Measurements from ENCODE around the gene RICTOR. TPM values are rescaled to one million over a fixed set of nuclear protein-coding genes. Genes with fewer than 3 reads are reported as not detected.
"Not testable (repeated sequence)": the region's sequence is repeated elsewhere in the genome, so short reads cannot be mapped to it uniquely, and the experiment has no call there.

RICTOR gene
- total and polyA plus RNA-seq, 4 donors, result 3.9 to 69.5 (median 31.7) TPM

- DNase-seq, result no peak
- Histone ChIP-seq H3K4me1 (ENCODE audit: control insufficient read depth in 1 of 2, insufficient read depth in 2 of 2, low read length in 2 of 2) (no peaks in the 10 kb centered on the region), H3K36me3 (ENCODE audit: control insufficient read depth in 1 of 2, insufficient read depth in 2 of 2, low read length in 1 of 2) (peaks cover 0 to under 1% of the 10 kb centered on the region in 2 donors), H3K9me3 (ENCODE audit: control insufficient read depth, low read length) (no peaks in the 10 kb centered on the region), H3K27ac (ENCODE audit: low read depth in 1 of 2, low read length in 2 of 2) (peak overlapping the region; percentile 65 to 96), H3K4me3 (ENCODE audit: low read length in 2 of 2) (no peak overlapping the region), H3K27me3 (ENCODE audit: control insufficient read depth in 1 of 2, insufficient read depth in 2 of 2, low read length in 1 of 2) (no peaks in the 10 kb centered on the region)
- WGBS, 2 donors, result 60 to 61% methylated on average over 4 of the region's 4 CpGs
- ATAC-seq (ENCODE audit: low FRiP score), result peak; percentile 79
- intact Hi-C loops (cut with DNase I), result loop anchor here (5.0 kb wide), 1 partner anchor 56 kb away; the partner anchor contains the start of gene RICTOR (in 2 of the 2)
These were observed 58.2 kb downstream of the RICTOR start for GRCh38 chr5:39015743-39016586.

- peak; percentile 85 for ATAC-seq (ENCODE audit: low FRiP score)
- Histone ChIP-seq H3K9me3 (ENCODE audit: control insufficient read depth, low read length) (no peaks in the 10 kb centered on the region), H3K27ac (ENCODE audit: low read depth in 1 of 2, low read length in 2 of 2) (no peak overlapping the region), H3K36me3 (ENCODE audit: control insufficient read depth in 1 of 2, insufficient read depth in 2 of 2, low read length in 1 of 2) (peaks cover 0 to 1% of the 10 kb centered on the region in 2 donors), H3K4me3 (ENCODE audit: low read length in 2 of 2) (no peak overlapping the region), H3K4me1 (ENCODE audit: control insufficient read depth in 1 of 2, insufficient read depth in 2 of 2, low read length in 2 of 2) (no peaks in the 10 kb centered on the region), H3K27me3 (ENCODE audit: control insufficient read depth in 1 of 2, insufficient read depth in 2 of 2, low read length in 1 of 2) (no peaks in the 10 kb centered on the region)
- 2 to 5% methylated on average over 2 of the region's 2 CpGs for WGBS, 2 donors
- intact Hi-C loops (cut with DNase I), result no loop called here
- DNase-seq, result no peak
These were observed 59.6 kb downstream of the RICTOR start for GRCh38 chr5:39014561-39014960.

GRCh38 chr5:39013938-39014337 lies 60.3 kb downstream of the RICTOR start:
- ATAC-seq (ENCODE audit: low FRiP score), result no peak
- no peak overlapping the region for H3K27ac ChIP-seq (ENCODE audit: low read depth in 1 of 2, low read length in 2 of 2)

GRCh38 chr5:39010958-39011357 lies 63.2 kb downstream of the RICTOR start:
- DNase-seq; intact Hi-C loops (cut with DNase I): not testable (repeated sequence)
- WGBS, 2 donors, result 97% methylated on average over 2 of the region's 2 CpGs

More at GRCh38 chr5:39013938-39014337, 60.3 kb downstream of the RICTOR start:
- H3K4me1 ChIP-seq (ENCODE audit: control insufficient read depth in 1 of 2, insufficient read depth in 2 of 2, low read length in 2 of 2), result no peaks in the 10 kb centered on the region
- intact Hi-C loops (cut with DNase I), result no loop called here
- no peaks in the 10 kb centered on the region for H3K9me3 ChIP-seq (ENCODE audit: control insufficient read depth, low read length)
- no peak for DNase-seq
- 78 to 81% methylated on average over 2 of the region's 2 CpGs for WGBS, 2 donors
- peaks cover 0 to 1% of the 10 kb centered on the region in 2 donors for H3K36me3 ChIP-seq (ENCODE audit: control insufficient read depth in 1 of 2, insufficient read depth in 2 of 2, low read length in 1 of 2)
- H3K27me3 ChIP-seq (ENCODE audit: control insufficient read depth in 1 of 2, insufficient read depth in 2 of 2, low read length in 1 of 2), result no peaks in the 10 kb centered on the region
- H3K4me3 ChIP-seq (ENCODE audit: low read length in 2 of 2), result no peak overlapping the region

GRCh38 chr5:39009981-39010380 lies 64.2 kb downstream of the RICTOR start:
- WGBS, 2 donors, result 97% methylated on average over 4 of the region's 4 CpGs
- intact Hi-C loops (cut with DNase I), result loop anchor here (5.0 kb wide), 2 partner anchors 67 to 72 kb away; no protein-coding TSS in a partner anchor

More at GRCh38 chr5:39010958-39011357, 63.2 kb downstream of the RICTOR start:
- H3K27me3 ChIP-seq (ENCODE audit: control insufficient read depth in 1 of 2, insufficient read depth in 2 of 2, low read length in 1 of 2); H3K4me1 ChIP-seq (ENCODE audit: control insufficient read depth in 1 of 2, insufficient read depth in 2 of 2, low read length in 2 of 2); H3K36me3 ChIP-seq (ENCODE audit: control insufficient read depth in 1 of 2, insufficient read depth in 2 of 2, low read length in 1 of 2); H3K9me3 ChIP-seq (ENCODE audit: control insufficient read depth, low read length); ATAC-seq (ENCODE audit: low FRiP score); H3K27ac ChIP-seq (ENCODE audit: low read depth in 1 of 2, low read length in 2 of 2); H3K4me3 ChIP-seq (ENCODE audit: low read length in 2 of 2): not testable (repeated sequence)

GRCh38 chr5:39009280-39009679 lies 64.9 kb downstream of the RICTOR start:
- H3K4me3 ChIP-seq (ENCODE audit: low read length in 2 of 2), result no peak overlapping the region
- no peak for DNase-seq
- ATAC-seq (ENCODE audit: low FRiP score), result no peak
- H3K27me3 ChIP-seq (ENCODE audit: control insufficient read depth in 1 of 2, insufficient read depth in 2 of 2, low read length in 1 of 2), result no peaks in the 10 kb centered on the region
- WGBS, 2 donors, result 97 to 99% methylated on average over 1 of the region's 1 CpG
- no peak overlapping the region for H3K27ac ChIP-seq (ENCODE audit: low read depth in 1 of 2, low read length in 2 of 2)
- no peaks in the 10 kb centered on the region for H3K9me3 ChIP-seq (ENCODE audit: control insufficient read depth, low read length)
- no peaks in the 10 kb centered on the region for H3K4me1 ChIP-seq (ENCODE audit: control insufficient read depth in 1 of 2, insufficient read depth in 2 of 2, low read length in 2 of 2)
- H3K36me3 ChIP-seq (ENCODE audit: control insufficient read depth in 1 of 2, insufficient read depth in 2 of 2, low read length in 1 of 2), result peaks cover 0 to 1% of the 10 kb centered on the region in 2 donors
- intact Hi-C loops (cut with DNase I), result loop anchor here (5.0 kb wide), 2 partner anchors 68 to 73 kb away; no protein-coding TSS in a partner anchor

More at GRCh38 chr5:39009981-39010380, 64.2 kb downstream of the RICTOR start:
- H3K36me3 ChIP-seq (ENCODE audit: control insufficient read depth in 1 of 2, insufficient read depth in 2 of 2, low read length in 1 of 2), result peaks cover 0 to 1% of the 10 kb centered on the region in 2 donors
- no peaks in the 10 kb centered on the region for H3K4me1 ChIP-seq (ENCODE audit: control insufficient read depth in 1 of 2, insufficient read depth in 2 of 2, low read length in 2 of 2)
- ATAC-seq (ENCODE audit: low FRiP score) (no peak), DNase-seq (no peak)
- H3K27me3 ChIP-seq (ENCODE audit: control insufficient read depth in 1 of 2, insufficient read depth in 2 of 2, low read length in 1 of 2), result no peaks in the 10 kb centered on the region
- H3K4me3 ChIP-seq (ENCODE audit: low read length in 2 of 2), result no peak overlapping the region
- no peak overlapping the region for H3K27ac ChIP-seq (ENCODE audit: low read depth in 1 of 2, low read length in 2 of 2)
- H3K9me3 ChIP-seq (ENCODE audit: control insufficient read depth, low read length), result no peaks in the 10 kb centered on the region

- ATAC-seq (ENCODE audit: low FRiP score), result no peak
- H3K36me3 ChIP-seq (ENCODE audit: control insufficient read depth in 1 of 2, insufficient read depth in 2 of 2, low read length in 1 of 2), result peaks cover 0 to 1% of the 10 kb centered on the region in 2 donors
- no peak for DNase-seq
- no peaks in the 10 kb centered on the region for H3K4me1 ChIP-seq (ENCODE audit: control insufficient read depth in 1 of 2, insufficient read depth in 2 of 2, low read length in 2 of 2)
- WGBS, 2 donors, result 86 to 87% methylated on average over 2 of the region's 2 CpGs
- intact Hi-C loops (cut with DNase I), result loop anchor here (5.0 kb wide), 2 partner anchors 71 to 76 kb away; no protein-coding TSS in a partner anchor
- H3K4me3 ChIP-seq (ENCODE audit: low read length in 2 of 2), result no peak overlapping the region
- no peaks in the 10 kb centered on the region for H3K9me3 ChIP-seq (ENCODE audit: control insufficient read depth, low read length)
- H3K27me3 ChIP-seq (ENCODE audit: control insufficient read depth in 1 of 2, insufficient read depth in 2 of 2, low read length in 1 of 2), result no peaks in the 10 kb centered on the region
- no peak overlapping the region for H3K27ac ChIP-seq (ENCODE audit: low read depth in 1 of 2, low read length in 2 of 2)
These were observed 67.5 kb downstream of the RICTOR start for GRCh38 chr5:39006650-39007049.

GRCh38 chr5:39005566-39006232 lies 68.5 kb downstream of the RICTOR start:
- Histone ChIP-seq H3K36me3 (ENCODE audit: control insufficient read depth in 1 of 2, insufficient read depth in 2 of 2, low read length in 1 of 2) (no peaks in the 10 kb centered on the region), H3K4me3 (ENCODE audit: low read length in 2 of 2) (no peak overlapping the region), H3K9me3 (ENCODE audit: control insufficient read depth, low read length) (no peaks in the 10 kb centered on the region), H3K4me1 (ENCODE audit: control insufficient read depth in 1 of 2, insufficient read depth in 2 of 2, low read length in 2 of 2) (no peaks in the 10 kb centered on the region), H3K27me3 (ENCODE audit: control insufficient read depth in 1 of 2, insufficient read depth in 2 of 2, low read length in 1 of 2) (no peaks in the 10 kb centered on the region), H3K27ac (ENCODE audit: low read depth in 1 of 2, low read length in 2 of 2) (no peak overlapping the region)
- no peak for ATAC-seq (ENCODE audit: low FRiP score)
- WGBS, 2 donors, result 56 to 62% methylated on average over 3 of the region's 3 CpGs
- intact Hi-C loops (cut with DNase I), result loop anchor here (5.0 kb wide), 2 partner anchors 72 to 77 kb away; no protein-coding TSS in a partner anchor
- no peak for DNase-seq

Data from aorta (tissue), 5 donors.